SU-DHL-6 (cell line): ENCODE measurements around the gene LRRC73.

Source experiments
- EZH2phosphoT487 ChIP-seq: fragments of 200-600 bp; sonication (generic), shearing (Covaris generic); conservative IDR thresholded peaks from 2 replicates; pipeline ENCODE4 v1.6.1; 2018; ENCODE audit warnings: mild to moderate bottlenecking, antibody characterized with exemption, low read length, moderate library complexity, mixed read lengths
- TF ChIP-seq, protein P1 (sequence below): fragments of 200-600 bp; sonication (generic); IDR thresholded peaks from one replicate; pipeline ENCODE4 v1.5.1; 2017; ENCODE audit warnings: antibody characterized with exemption, mild to moderate bottlenecking, low read length, moderate library complexity; ENCODE audit not compliant: insufficient read depth, poor library complexity, severe bottlenecking

DNA sequence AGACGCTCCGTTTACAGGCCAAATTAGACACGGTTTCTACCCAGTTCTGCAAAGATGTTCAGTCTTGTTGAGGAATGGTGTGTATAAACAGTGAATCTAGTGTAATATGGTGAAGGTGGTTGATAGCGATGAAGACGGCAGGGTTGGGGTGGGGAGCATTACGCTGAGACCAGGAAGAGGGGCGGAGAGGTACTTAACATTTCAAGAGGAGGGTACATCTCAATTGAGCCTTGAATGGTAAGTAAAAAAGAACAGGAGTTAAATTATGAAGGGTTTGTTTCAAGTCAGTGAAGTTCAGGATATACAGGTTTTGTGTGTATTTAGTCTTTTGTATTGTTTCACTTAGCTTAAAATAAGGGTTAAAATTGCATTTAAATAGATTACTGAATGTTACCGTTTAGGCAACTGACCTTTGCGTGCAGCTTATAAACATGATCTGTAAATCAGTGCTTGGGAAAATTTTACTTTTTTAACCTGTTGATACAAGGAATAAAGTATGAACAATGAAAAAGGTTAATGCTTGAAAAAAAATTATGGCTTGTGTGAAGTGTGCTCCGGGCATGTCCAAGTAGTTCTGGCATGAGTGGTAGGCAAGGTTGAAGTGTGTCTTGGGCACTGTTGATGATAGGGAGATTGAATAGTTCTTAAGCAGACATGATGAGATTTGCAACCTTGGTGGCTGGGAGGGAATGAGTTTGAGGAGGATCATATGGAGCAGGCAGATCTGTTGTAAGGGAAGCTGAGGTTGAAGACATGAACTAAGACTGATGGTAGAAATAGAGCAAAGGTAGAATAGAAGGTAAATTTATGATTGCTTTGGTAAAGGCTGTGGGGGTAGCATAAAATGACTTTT lies 7.6 kb upstream of the LRRC73 start:
- TF ChIP-seq, protein P1, sequence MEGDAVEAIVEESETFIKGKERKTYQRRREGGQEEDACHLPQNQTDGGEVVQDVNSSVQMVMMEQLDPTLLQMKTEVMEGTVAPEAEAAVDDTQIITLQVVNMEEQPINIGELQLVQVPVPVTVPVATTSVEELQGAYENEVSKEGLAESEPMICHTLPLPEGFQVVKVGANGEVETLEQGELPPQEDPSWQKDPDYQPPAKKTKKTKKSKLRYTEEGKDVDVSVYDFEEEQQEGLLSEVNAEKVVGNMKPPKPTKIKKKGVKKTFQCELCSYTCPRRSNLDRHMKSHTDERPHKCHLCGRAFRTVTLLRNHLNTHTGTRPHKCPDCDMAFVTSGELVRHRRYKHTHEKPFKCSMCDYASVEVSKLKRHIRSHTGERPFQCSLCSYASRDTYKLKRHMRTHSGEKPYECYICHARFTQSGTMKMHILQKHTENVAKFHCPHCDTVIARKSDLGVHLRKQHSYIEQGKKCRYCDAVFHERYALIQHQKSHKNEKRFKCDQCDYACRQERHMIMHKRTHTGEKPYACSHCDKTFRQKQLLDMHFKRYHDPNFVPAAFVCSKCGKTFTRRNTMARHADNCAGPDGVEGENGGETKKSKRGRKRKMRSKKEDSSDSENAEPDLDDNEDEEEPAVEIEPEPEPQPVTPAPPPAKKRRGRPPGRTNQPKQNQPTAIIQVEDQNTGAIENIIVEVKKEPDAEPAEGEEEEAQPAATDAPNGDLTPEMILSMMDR = no peak
- no peak for TF ChIP-seq EZH2phosphoT487
